Urothelium cell line (cell line): ENCODE results near the gene GSTA4.
"Not testable (repeated sequence)": the region's sequence is repeated elsewhere in the genome, so short reads cannot be mapped to it uniquely, and the experiment has no call there.

ENCODE experiments used
- DNase-seq: peaks from one replicate; pipeline ENCODE4 v3.0.0; 2011; ENCODE audit warnings: low spot score, mixed read lengths
- FAIRE-seq: peaks from 2 replicates; lab custom pipeline; 2011; peaks lifted over from hg19 to GRCh38; lab: Jason Lieb, UNC

Gene GSTA4

GRCh38 chr6:52995089-52995912, at the start of gene GSTA4:
Gene GSTA4 (minus strand): TSS chr6:52995284. CDS start chr6:52994243, 1,041 bp downstream.
- FAIRE-seq: not testable (repeated sequence)
- DNase-seq: peak; percentile 99

- DNase-seq (no peak), FAIRE-seq (no peak)
Measured at GRCh38 chr6:53044572-53044971, 49.5 kb upstream of the GSTA4 start.

- FAIRE-seq (no peak), DNase-seq (no peak)
Measured at GRCh38 chr6:53044071-53044470, 49.0 kb upstream of the GSTA4 start.

- peak; percentile 65 for DNase-seq
Measured at GRCh38 chr6:53043581-53043980, 48.5 kb upstream of the GSTA4 start.

GRCh38 chr6:53042112-53042511, 47.0 kb upstream of the GSTA4 start:
- DNase-seq (peak; percentile 63), FAIRE-seq (peak; percentile 79)

More at GRCh38 chr6:53043581-53043980, 48.5 kb upstream of the GSTA4 start:
- no peak for FAIRE-seq

GRCh38 chr6:53041356-53041755, 46.3 kb upstream of the GSTA4 start:
- DNase-seq (peak; percentile 23), FAIRE-seq (no peak)

- no peak for DNase-seq
- no peak for FAIRE-seq
Measured at GRCh38 chr6:53038596-53038995, 43.5 kb upstream of the GSTA4 start.

- DNase-seq (no peak), FAIRE-seq (no peak)
Measured at GRCh38 chr6:53038141-53038540, 43.1 kb upstream of the GSTA4 start.

GRCh38 chr6:53035549-53036213, 40.6 kb upstream of the GSTA4 start:
- DNase-seq (no peak), FAIRE-seq (no peak)

GRCh38 chr6:53033764-53034163, 38.7 kb upstream of the GSTA4 start:
- FAIRE-seq (no peak), DNase-seq (no peak)

GRCh38 chr6:53032849-53033248, 37.8 kb upstream of the GSTA4 start:
- DNase-seq: no peak
- no peak for FAIRE-seq

- FAIRE-seq (no peak), DNase-seq (no peak)
Measured at GRCh38 chr6:53031281-53031680, 36.2 kb upstream of the GSTA4 start.

- DNase-seq (no peak), FAIRE-seq (no peak)
Measured at GRCh38 chr6:53029761-53030160, 34.7 kb upstream of the GSTA4 start.

- FAIRE-seq: no peak
Measured at GRCh38 chr6:53029257-53029656, 34.2 kb upstream of the GSTA4 start.

GRCh38 chr6:53028467-53028866, 33.4 kb upstream of the GSTA4 start:
- FAIRE-seq: no peak
- DNase-seq: no peak

More at GRCh38 chr6:53029257-53029656, 34.2 kb upstream of the GSTA4 start:
- DNase-seq: no peak

- FAIRE-seq: no peak
- DNase-seq: no peak
Measured at GRCh38 chr6:53027131-53027718, 32.1 kb upstream of the GSTA4 start.

- FAIRE-seq (no peak), DNase-seq (no peak)
Measured at GRCh38 chr6:53026526-53026925, 31.4 kb upstream of the GSTA4 start.

- no peak for FAIRE-seq
- DNase-seq: no peak
Measured at GRCh38 chr6:53023323-53023722, 28.2 kb upstream of the GSTA4 start.

GRCh38 chr6:53020005-53020744, 25.1 kb upstream of the GSTA4 start:
- no peak for FAIRE-seq

GRCh38 chr6:53018446-53018845, 23.4 kb upstream of the GSTA4 start:
- no peak for DNase-seq
- no peak for FAIRE-seq

More at GRCh38 chr6:53020005-53020744, 25.1 kb upstream of the GSTA4 start:
- DNase-seq: no peak

GRCh38 chr6:53015486-53015885, 20.4 kb upstream of the GSTA4 start:
- FAIRE-seq (no peak), DNase-seq (no peak)
